IPS-NIHi7 (cell line): ENCODE results near the gene ALG1.
"Not testable (repeated sequence)": the region's sequence is repeated elsewhere in the genome, so short reads cannot be mapped to it uniquely, and the experiment has no call there.

Experiments
- DNase-seq: peaks from one replicate; pipeline ENCODE4 v3.0.0; 2012; ENCODE audit warnings: mixed read lengths; ENCODE audit errors: extremely low spot score

Gene ALG1

GRCh38 chr16:5098221-5099159 lies 26.8 kb downstream of the ALG1 start:
- DNase-seq, result peak; percentile 64

- DNase-seq, result not testable (repeated sequence)
Observed at GRCh38 chr16:5099174-5099573, 27.5 kb downstream of the ALG1 start.

- not testable (repeated sequence) for DNase-seq
Observed at GRCh38 chr16:5103296-5104032, 31.8 kb downstream of the ALG1 start.

- not testable (repeated sequence) for DNase-seq
Observed at GRCh38 chr16:5105039-5105438, 33.4 kb downstream of the ALG1 start.

GRCh38 chr16:5108505-5109158 lies 37.0 kb downstream of the ALG1 start:
- no peak for DNase-seq

GRCh38 chr16:5110933-5111332 lies 39.3 kb downstream of the ALG1 start:
- not testable (repeated sequence) for DNase-seq

GRCh38 chr16:5116780-5117295 lies 45.2 kb downstream of the ALG1 start:
- not testable (repeated sequence) for DNase-seq

- DNase-seq, result not testable (repeated sequence)
Observed at GRCh38 chr16:5117300-5118087, 45.9 kb downstream of the ALG1 start.

- DNase-seq, result not testable (repeated sequence)
Observed at GRCh38 chr16:5131467-5132004, 59.9 kb downstream of the ALG1 start.

GRCh38 chr16:5132915-5133600 lies 61.4 kb downstream of the ALG1 start:
- DNase-seq, result peak; percentile 18

GRCh38 chr16:5134739-5135452 lies 63.3 kb downstream of the ALG1 start:
- DNase-seq, result peak; percentile 30
